K562 (cell line): ENCODE measurements around the gene SOCS7. TPM values are rescaled to one million over a fixed set of nuclear protein-coding genes. Genes with fewer than 3 reads are reported as not detected.

ENCODE experiments used
- CEBPG ChIP-seq, 3 experiments: fragments of 200-800 bp in 1 of 3; sonication (Bioruptor generic) in 1 of 3; sonication (generic) in 1 of 3; formaldehyde crosslinking in 1 of 3; IDR thresholded peaks in 2 of 3; conservative IDR thresholded peaks in 1 of 3; 2 replicates each; pipeline versions ENCODE4 v1.6.1 to v1.8.0; 2016 to 2022; ENCODE audit warnings: missing compliant biosample characterization in 2 of 3, missing genetic modification characterization in 2 of 3, mild to moderate bottlenecking in 1 of 3, missing genetic modification reagents in 1 of 3
- ESRRA ChIP-seq: fragments of 450-650 bp; IDR thresholded peaks from 2 replicates; pipeline ENCODE4 v1.6.1; 2014; ENCODE audit warnings: low read depth, mild to moderate bottlenecking, moderate library complexity, borderline replicate concordance
- ESRRB ChIP-seq: fragments of 250-450 bp; sonication (Bioruptor Pico); IDR thresholded peaks from 2 replicates; pipeline ENCODE4 v1.5.0; 2020; ENCODE audit warnings: mild to moderate bottlenecking, moderate library complexity, borderline replicate concordance
- GATA2 ChIP-seq: sonication (generic); formaldehyde crosslinking; IDR thresholded peaks from 2 replicates; pipeline ENCODE4 v1.4.0; 2020; ENCODE audit warnings: mild to moderate bottlenecking, missing genetic modification reagents
- MAZ ChIP-seq, 2 experiments: fragments of 450-650 bp in 1 of 2; sonication (generic) in 1 of 2; formaldehyde crosslinking; IDR thresholded peaks in 1 of 2; conservative IDR thresholded peaks in 1 of 2; 2 replicates each; pipeline versions ENCODE4 v1.4.0 to v1.5.0; 2020; ENCODE audit warnings: mild to moderate bottlenecking in 1 of 2, missing genetic modification reagents in 1 of 2
- MTA3 ChIP-seq: fragments of 450-650 bp; formaldehyde crosslinking; IDR thresholded peaks from 2 replicates; pipeline ENCODE4 v1.6.1; 2017; ENCODE audit warnings: mild to moderate bottlenecking, borderline replicate concordance
- MYC ChIP-seq, 2 experiments: fragments of 250-450 bp in 1 of 2; sonication (Bioruptor Pico) in 1 of 2; IDR thresholded peaks; 2 replicates each; pipeline versions ENCODE4 v1.5.1 to v1.6.1; 2012 to 2021; ENCODE audit warnings: low read depth in 2 of 2, borderline replicate concordance in 1 of 2, improper control_type of control experiment in 1 of 2, low read length in 1 of 2, mild to moderate bottlenecking in 1 of 2, moderate library complexity in 1 of 2
- SMARCA4 ChIP-seq: fragments of 450-650 bp; IDR thresholded peaks from 2 replicates; pipeline ENCODE4 v1.6.1; 2016
- SMC3 ChIP-seq: conservative IDR thresholded peaks from 2 replicates; pipeline ENCODE4 v1.6.1; 2011; ENCODE audit warnings: low read depth, low read length, improper control_type of control experiment; ENCODE audit not compliant: insufficient read depth
- ZNF445 ChIP-seq: fragments of 250-450 bp; sonication (Bioruptor Pico); IDR thresholded peaks from 2 replicates; pipeline ENCODE4 v1.4.0; 2020; ENCODE audit warnings: low read depth, mild to moderate bottlenecking, moderate library complexity
- polyA plus RNA-seq, 8 experiments: library from polyadenylated mRNA; depleted of rRNA in 4 of 8; stranded (reverse) in 5 of 8; unstranded in 3 of 8; fragments of >200 nt; fragmentation: Nextera tagmentation in 2 of 8; fragmentation: Illumina TruSeq in 1 of 8; extraction: Ambion mirVana in 2 of 8; extraction: Trizol in 1 of 8; gene quantifications; 2 replicates each; pipeline versions ENCODE4 v1.2.1 to v1.2.3, GENCODE V29; 2011 to 2014; ENCODE audit warnings: inconsistent platforms in 1 of 8, missing spikeins in 1 of 8
- total RNA-seq, 7 experiments: library from RNA; depleted of rRNA in 6 of 7; stranded (reverse); fragments of >200 nt in 6 of 7; fragmentation: Illumina TruSeq in 2 of 7; extraction: Trizol in 2 of 7; gene quantifications; 2 replicates each; pipeline versions ENCODE4 v1.2.1 to v1.2.3, GENCODE V29; 2011 to 2021; ENCODE audit warnings: low replicate concordance in 1 of 7
- TF ChIP-seq, protein P1 (sequence below): fragments of 450-650 bp; conservative IDR thresholded peaks from 2 replicates; pipeline ENCODE4 v1.6.1; 2016; ENCODE audit warnings: missing genetic modification characterization, low read depth, mild to moderate bottlenecking, missing compliant biosample characterization, moderate library complexity
- TF ChIP-seq, protein P2 (sequence below): sonication (generic); formaldehyde crosslinking; IDR thresholded peaks from 2 replicates; pipeline ENCODE4 v1.8.0; 2022; ENCODE audit warnings: missing genetic modification reagents, mild to moderate bottlenecking, moderate library complexity, borderline replicate concordance

Gene SOCS7
- total and polyA plus RNA-seq, 9 of the 15 experiments (the other 6 are each of a cell fraction or from before 2014, with no cell fraction given), result 0.94 to 14.5 (median 8.2) TPM

DNA sequence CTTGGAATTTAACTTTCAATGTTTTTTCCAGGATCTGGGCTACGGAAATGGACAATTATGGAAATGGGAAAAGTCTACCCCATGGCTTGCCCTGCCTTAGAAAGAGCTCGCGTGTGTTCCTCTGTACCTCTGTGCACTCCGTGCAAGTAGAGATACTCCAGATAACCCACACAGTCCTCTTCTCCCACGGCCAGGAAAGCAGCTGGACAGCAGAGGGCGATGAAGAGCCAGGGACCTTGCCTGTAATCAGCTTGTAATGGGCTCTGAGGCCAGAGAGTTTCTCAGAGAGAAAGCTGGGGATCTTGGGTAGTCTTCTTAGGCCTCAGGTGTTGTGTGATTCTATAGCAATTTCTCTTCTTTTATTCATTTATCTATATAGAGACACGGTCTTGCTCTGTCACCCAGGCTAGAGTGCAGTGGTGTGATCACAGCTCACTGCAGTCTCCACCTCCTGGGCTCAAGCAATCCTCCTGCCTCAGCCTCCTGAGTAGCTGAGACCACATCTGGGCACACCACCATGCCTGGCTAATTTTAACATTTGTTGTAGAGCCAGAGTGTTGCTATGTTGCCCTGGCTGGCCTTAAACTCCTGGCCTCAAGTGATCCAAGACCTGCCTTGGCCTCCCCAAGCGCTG, 2.4 kb upstream of the SOCS7 start (continued):
- TF ChIP-seq, protein P1, sequence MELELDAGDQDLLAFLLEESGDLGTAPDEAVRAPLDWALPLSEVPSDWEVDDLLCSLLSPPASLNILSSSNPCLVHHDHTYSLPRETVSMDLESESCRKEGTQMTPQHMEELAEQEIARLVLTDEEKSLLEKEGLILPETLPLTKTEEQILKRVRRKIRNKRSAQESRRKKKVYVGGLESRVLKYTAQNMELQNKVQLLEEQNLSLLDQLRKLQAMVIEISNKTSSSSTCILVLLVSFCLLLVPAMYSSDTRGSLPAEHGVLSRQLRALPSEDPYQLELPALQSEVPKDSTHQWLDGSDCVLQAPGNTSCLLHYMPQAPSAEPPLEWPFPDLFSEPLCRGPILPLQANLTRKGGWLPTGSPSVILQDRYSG, result no peak
- TF ChIP-seq ESRRB (CRISPR knock-in tag), result no peak
- 0 out of 4 replicates have a peak, but pooled peaks of 1 of the 2 experiments have one; percentile 43 for TF ChIP-seq MAZ (CRISPR knock-in tag; conservative IDR thresholded peaks at IDR 0.05 in 1 of 2, IDR thresholded peaks at IDR 0.05 in 1 of 2)
- peak; percentile 15; the same call in 1 of the 2 replicates for TF ChIP-seq MYC (IDR thresholded peaks at IDR 0.05; ENCODE audit: low read depth, low read length)
- no peak for TF ChIP-seq MYC (CRISPR knock-in tag; IDR thresholded peaks at IDR 0.05; ENCODE audit: borderline replicate concordance, low read depth)
- peak; percentile 42; the same call in 1 of the 2 replicates for TF ChIP-seq SMARCA4
- 0 out of 2 replicates have a peak, but pooled peaks have one; percentile 34 for TF ChIP-seq ESRRA
- TF ChIP-seq CEBPG (CRISPR knock-in tag; IDR thresholded peaks at IDR 0.05), result no peak
- no peak for TF ChIP-seq CEBPG (tag; conservative IDR thresholded peaks at IDR 0.05 in 1 of 2, IDR thresholded peaks at IDR 0.05 in 1 of 2)
- peak; percentile 32; the same call in 1 of the 2 replicates for TF ChIP-seq MTA3
- TF ChIP-seq SMC3, result peak; percentile 95
- TF ChIP-seq, protein P2, sequence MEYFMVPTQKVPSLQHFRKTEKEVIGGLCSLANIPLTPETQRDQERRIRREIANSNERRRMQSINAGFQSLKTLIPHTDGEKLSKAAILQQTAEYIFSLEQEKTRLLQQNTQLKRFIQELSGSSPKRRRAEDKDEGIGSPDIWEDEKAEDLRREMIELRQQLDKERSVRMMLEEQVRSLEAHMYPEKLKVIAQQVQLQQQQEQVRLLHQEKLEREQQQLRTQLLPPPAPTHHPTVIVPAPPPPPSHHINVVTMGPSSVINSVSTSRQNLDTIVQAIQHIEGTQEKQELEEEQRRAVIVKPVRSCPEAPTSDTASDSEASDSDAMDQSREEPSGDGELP (CRISPR knock-in tag), result peak; percentile 40; the same call in 1 of the 2 replicates
- TF ChIP-seq GATA2 (CRISPR knock-in tag), result peak; percentile 68; the same call in 1 of the 2 replicates
- TF ChIP-seq ZNF445 (CRISPR knock-in tag), result no peak
